Stimulated activated effector memory CD8-positive, alpha-beta T cell treated with anti-CD3 and anti-CD28 coated beads, Interleukin-12 subunit alpha, Interleukin-12 subunit beta, amount 100 ng/mL, for 72 hours (primary cell): ENCODE results near the gene SYNE2.
"Not testable (repeated sequence)": the region's sequence is repeated elsewhere in the genome, so short reads cannot be mapped to it uniquely, and the experiment has no call there.

Source experiments
- ATAC-seq: fragments of 150-1000 bp; cut with Tn5 transposase; 2 replicates; pipeline ENCODE4 v1.10.0; 2021
- DNase-seq, 2 donors: peaks; one replicate each; pipeline ENCODE4 v3.0.0; 2021 to 2022; ENCODE audit warnings: low spot score in 2 of 2
- H3K27ac Mint-ChIP-seq: one replicate; pipeline ENCODE4 v1.8.0; 2022; ENCODE audit warnings: mild to moderate bottlenecking, mixed read lengths
- H3K36me3 Mint-ChIP-seq: one replicate; pipeline ENCODE4 v1.8.0; 2022; ENCODE audit warnings: mild to moderate bottlenecking, mixed read lengths
- H3K4me1 Mint-ChIP-seq: one replicate; pipeline ENCODE4 v1.8.0; 2022; ENCODE audit warnings: mixed read lengths
- H3K4me3 Mint-ChIP-seq: one replicate; pipeline ENCODE4 v1.8.0; 2022; ENCODE audit warnings: mild to moderate bottlenecking, mixed read lengths
- H3K9me3 Mint-ChIP-seq: one replicate; pipeline ENCODE4 v1.8.0; 2022; ENCODE audit warnings: mixed read lengths

The SYNE2 gene

DNA sequence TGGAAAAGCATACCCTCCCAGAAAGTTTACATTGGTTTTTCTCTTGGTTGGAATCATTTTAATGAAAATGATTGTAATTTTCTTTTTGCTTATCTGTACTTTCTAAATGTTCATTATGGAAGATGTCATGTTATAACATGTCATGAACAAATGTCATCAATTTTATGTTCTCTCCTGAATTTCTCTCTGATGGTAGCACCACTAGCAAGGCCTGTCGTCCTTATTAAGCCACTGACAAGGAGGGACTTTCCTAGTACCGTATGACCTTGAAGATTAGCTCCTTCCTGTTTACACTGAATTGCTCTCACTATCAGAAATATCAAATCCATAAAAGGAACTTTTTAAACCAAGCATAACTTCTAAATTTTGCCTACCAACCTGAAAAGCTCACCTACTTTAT, 342.4 kb downstream of the SYNE2 start:
- Mint-ChIP-seq H3K4me3 (no peak overlapping the region), H3K27ac (peak overlapping the region; percentile 78)

DNA sequence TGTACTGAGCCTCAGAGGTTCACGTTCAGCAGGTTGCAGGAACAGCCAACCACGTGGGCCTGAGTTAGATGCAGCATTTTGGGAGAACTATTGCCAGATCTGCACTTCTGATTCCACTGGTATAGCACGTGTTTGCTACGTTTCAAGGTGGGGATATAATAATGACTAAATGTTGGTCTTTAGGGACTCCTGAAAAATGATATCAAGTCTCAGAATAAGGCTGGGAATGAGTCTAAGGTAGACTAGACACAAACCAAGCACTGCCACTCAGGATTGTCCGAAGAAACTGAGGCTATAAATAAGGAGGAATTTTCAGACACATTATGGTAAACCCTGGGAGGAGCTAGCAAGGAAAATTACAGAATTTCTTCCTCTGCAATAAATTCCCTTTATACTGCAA, 343.3 kb downstream of the SYNE2 start:
- Mint-ChIP-seq H3K9me3 (no peaks in the 10 kb centered on the region), H3K4me1 (peaks cover 29% of the 10 kb centered on the region), H3K4me3 (no peak overlapping the region), H3K36me3 (peaks cover 32% of the 10 kb centered on the region), H3K27ac (peak overlapping the region; percentile 78)
- ATAC-seq, result no peak
- DNase-seq, result no peak

More for the DNA sequence above, 342.4 kb downstream of the SYNE2 start:
- ATAC-seq (peak; percentile 55), DNase-seq (no peak)
- peaks cover 33% of the 10 kb centered on the region for H3K36me3 Mint-ChIP-seq
- H3K9me3 Mint-ChIP-seq, result no peaks in the 10 kb centered on the region
- H3K4me1 Mint-ChIP-seq, result peaks cover 30% of the 10 kb centered on the region

DNA sequence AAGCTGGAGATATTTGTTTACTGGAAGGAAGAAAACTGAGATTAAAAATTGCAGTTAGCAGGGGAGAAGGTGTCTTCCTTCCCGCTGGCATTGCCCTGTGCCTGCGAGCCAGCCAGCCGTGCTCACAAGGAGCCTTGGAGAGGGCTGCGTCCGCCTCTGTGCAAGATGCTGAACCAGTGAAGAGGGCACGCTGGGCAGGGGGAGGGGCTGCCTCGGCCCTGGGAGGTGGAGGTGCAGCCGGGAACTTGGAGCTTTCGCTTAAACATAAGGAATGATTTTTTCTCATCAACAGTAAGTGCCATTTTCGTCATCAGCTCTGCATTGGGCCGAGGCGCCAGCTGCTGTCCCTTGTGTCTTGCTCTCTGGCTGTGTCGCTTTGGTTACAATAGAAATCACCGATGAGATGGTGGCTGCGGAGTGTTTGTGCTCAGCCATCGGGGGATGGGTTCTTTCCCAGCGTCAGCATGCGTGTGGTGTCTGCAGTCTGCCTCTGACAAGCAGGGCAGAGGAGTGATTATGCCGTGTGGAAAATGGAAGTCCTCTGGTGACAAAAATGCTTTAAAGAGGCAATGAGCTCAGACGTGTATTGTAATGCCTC, 344.1 kb downstream of the SYNE2 start:
- no peak for DNase-seq
- no peak for ATAC-seq
- H3K4me3 Mint-ChIP-seq, result no peak overlapping the region
- peak overlapping the region; percentile 78 for H3K27ac Mint-ChIP-seq
- H3K4me1 Mint-ChIP-seq, result peaks cover 25% of the 10 kb centered on the region
- H3K9me3 Mint-ChIP-seq, result no peaks in the 10 kb centered on the region
- peaks cover 26% of the 10 kb centered on the region for H3K36me3 Mint-ChIP-seq

DNA sequence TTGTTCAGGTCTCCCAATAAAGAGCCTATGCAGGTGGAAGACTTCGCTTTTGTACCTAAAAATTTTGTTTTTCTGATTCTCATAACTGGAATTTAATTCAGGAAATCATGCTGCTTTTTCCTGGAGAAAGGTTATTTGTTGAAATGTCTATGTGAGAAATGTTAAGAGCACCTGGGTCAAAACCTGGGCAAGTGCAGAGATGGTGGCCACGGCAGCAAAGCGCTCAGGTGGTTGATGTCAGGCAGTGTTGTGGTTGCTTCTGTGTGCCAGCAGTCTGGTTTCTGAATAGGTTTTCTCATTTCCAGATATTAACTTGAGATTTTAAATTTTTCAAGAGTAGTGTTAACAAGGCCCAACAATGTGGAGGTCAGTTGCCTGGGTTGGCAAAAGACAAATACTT, 345.2 kb downstream of the SYNE2 start:
- peaks cover 25% of the 10 kb centered on the region for H3K4me1 Mint-ChIP-seq
- H3K4me3 Mint-ChIP-seq, result no peak overlapping the region
- H3K9me3 Mint-ChIP-seq, result no peaks in the 10 kb centered on the region
- H3K36me3 Mint-ChIP-seq, result peaks cover 33% of the 10 kb centered on the region
- no peak for DNase-seq
- H3K27ac Mint-ChIP-seq, result peak overlapping the region; percentile 78
- ATAC-seq, result no peak

DNA sequence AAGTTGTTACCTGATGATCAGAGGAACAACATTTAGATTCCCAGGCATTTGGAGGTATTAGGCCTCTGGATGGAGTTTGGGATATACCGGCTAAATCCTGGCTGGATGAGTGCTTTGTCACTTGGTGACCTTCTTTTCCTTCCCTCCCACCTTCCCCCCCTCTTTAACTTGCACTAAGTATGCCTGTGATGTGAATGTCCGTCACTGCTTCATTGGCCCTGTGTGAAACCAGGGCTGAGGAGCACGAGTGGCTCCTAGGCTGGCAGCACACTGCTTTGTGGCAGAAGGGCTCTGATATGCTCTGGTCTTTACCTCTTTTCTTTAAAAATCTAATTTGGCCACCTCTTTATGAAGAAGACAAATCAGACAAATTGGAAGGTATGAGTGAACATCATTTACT, 345.7 kb downstream of the SYNE2 start:
- Mint-ChIP-seq H3K36me3 (peaks cover 32% of the 10 kb centered on the region), H3K4me3 (no peak overlapping the region), H3K9me3 (no peaks in the 10 kb centered on the region), H3K27ac (peak overlapping the region; percentile 65), H3K4me1 (peaks cover 25% of the 10 kb centered on the region)
- DNase-seq (no peak), ATAC-seq (no peak)

DNA sequence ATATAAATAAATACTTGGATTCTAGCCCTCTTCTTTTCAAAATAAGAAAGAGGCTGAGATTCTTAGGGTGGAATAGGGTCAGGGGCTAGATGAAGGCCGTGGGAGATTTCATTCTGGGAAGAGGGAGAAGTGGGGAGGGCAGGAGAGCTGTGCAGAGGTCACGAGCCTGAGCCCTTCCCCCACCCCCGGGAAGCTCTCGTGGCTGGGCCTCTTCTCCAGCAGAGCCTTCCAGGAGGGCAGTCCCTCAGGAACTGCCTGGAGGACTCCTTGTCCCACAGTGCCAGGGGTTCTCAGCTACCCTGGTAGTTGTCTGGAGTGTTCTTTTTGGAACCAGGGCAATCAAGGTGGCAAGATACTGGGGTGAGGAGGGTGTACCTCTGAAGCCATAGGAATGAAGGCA, 347.4 kb downstream of the SYNE2 start:
- H3K4me3 Mint-ChIP-seq, result no peak overlapping the region
- H3K27ac Mint-ChIP-seq, result peak overlapping the region; percentile 47
- peaks cover 29% of the 10 kb centered on the region for H3K36me3 Mint-ChIP-seq

DNA sequence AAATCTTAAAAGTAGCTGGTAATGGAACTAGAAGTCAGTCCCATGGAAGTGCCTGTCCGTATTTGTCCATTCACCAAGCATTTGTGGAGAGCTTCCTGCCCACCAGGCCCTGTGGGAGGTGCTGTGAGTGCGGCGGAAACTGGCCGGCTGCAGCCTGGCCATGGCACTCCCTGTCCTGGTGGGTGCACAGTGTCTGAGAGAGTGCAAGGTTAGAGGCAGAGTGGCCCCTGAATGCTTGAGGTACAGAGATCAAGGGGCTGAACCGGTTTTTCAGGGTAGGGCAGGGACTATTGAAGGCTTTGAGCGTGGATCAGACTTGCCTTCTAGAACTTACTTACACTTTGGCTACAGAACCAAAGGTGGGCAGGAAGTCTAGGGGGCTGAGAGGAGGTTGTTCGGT, 348.5 kb downstream of the SYNE2 start:
- Mint-ChIP-seq H3K4me3 (no peak overlapping the region), H3K4me1 (peaks cover 5% of the 10 kb centered on the region), H3K27ac (peak overlapping the region; percentile 47), H3K36me3 (peaks cover 26% of the 10 kb centered on the region), H3K9me3 (no peaks in the 10 kb centered on the region)
- DNase-seq, result no peak
- ATAC-seq, result no peak

More for the DNA sequence above, 347.4 kb downstream of the SYNE2 start:
- DNase-seq (no peak), ATAC-seq (no peak)
- Mint-ChIP-seq H3K9me3 (no peaks in the 10 kb centered on the region), H3K4me1 (peaks cover 14% of the 10 kb centered on the region)

DNA sequence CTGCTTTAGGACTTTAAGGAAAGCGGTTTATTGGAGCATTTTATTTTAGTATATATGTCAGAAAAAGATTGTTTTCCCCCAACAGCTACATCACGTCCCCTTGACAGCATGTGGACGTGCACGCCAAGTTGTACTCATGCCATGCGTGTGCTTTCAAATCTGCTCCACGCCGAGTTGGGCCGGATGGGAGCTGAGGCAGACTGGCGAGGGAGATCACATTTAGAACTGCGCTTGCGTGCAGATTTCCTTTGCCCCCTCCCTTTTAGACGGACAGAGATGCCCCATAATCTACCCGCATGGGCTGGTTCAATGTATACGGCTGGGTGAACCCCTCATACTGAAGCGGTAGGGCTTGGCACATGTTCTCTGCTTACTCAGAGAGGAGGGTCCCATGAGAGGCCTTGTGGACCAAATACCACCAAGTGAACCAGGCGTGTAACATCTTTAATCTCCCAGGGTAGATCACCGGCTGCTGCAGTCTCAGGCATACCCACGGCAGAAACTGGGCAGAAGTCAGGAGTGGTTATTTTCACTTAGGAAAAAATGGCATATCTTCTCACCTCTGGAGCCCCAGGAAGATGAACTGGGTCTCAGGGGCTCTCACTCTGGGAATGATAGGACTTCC, 349.2 kb downstream of the SYNE2 start:
- ATAC-seq, result no peak
- H3K9me3 Mint-ChIP-seq, result no peaks in the 10 kb centered on the region
- peaks cover 24% of the 10 kb centered on the region for H3K36me3 Mint-ChIP-seq
- DNase-seq, result no peak
- H3K4me1 Mint-ChIP-seq, result peaks cover 3% of the 10 kb centered on the region
- H3K27ac Mint-ChIP-seq, result no peak overlapping the region
- no peak overlapping the region for H3K4me3 Mint-ChIP-seq

DNA sequence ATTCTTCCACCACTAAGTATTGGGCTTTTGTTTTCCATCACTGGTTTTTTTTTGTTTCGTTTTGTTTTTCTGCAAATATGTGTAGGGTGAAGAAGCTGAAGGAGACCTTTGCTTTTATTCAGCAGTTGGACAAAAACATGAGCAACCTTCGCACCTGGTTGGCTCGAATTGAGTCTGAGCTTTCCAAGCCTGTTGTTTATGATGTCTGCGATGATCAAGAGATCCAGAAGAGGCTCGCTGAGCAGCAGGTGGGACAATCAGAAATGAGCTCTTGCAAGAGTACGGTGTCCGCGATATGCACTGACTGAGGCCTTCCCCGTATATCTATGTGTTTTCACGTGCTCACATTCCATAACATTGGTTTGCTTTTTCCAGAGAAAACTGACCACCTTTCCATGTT, 349.9 kb downstream of the SYNE2 start:
- no peak overlapping the region for H3K27ac Mint-ChIP-seq
- DNase-seq (no peak), ATAC-seq (no peak)
- peaks cover 23% of the 10 kb centered on the region for H3K36me3 Mint-ChIP-seq
- H3K9me3 Mint-ChIP-seq, result no peaks in the 10 kb centered on the region
- H3K4me1 Mint-ChIP-seq, result no peaks in the 10 kb centered on the region
- H3K4me3 Mint-ChIP-seq, result no peak overlapping the region

DNA sequence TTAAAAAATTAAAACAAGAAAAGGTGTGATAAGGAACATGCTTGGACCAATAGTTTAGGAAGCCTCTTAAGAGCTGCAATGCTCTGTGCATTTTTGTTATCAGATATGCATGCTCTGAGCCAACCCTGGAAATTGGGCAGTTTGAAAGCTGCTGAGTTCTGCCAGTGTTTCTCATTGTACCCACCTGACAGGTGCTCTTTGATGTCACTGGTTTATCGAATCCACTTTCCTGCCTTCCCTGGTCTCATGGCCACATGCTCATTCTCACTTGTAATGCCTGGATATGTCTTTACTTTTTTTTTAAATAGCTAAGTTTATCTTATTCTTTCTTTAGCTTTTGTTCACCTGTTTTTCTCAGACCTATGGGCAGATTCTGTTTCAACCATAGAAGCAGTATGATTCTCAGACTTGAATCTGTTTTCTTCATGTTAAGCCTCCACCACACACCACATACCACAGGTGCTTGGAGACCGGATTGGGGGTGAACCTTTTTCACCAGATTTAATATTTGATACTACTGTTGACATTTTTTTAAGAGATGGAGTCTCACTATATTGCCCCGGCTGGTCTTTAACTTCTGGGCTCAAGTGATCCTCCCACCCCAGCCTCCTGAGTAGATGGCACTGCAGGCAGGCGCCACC, 350.7 kb downstream of the SYNE2 start:
- no peak for DNase-seq
- H3K4me1 Mint-ChIP-seq, result no peaks in the 10 kb centered on the region
- no peak overlapping the region for H3K4me3 Mint-ChIP-seq
- peaks cover 26% of the 10 kb centered on the region for H3K36me3 Mint-ChIP-seq
- peak overlapping the region; percentile 34 for H3K27ac Mint-ChIP-seq
- no peak for ATAC-seq
- H3K9me3 Mint-ChIP-seq, result no peaks in the 10 kb centered on the region

DNA sequence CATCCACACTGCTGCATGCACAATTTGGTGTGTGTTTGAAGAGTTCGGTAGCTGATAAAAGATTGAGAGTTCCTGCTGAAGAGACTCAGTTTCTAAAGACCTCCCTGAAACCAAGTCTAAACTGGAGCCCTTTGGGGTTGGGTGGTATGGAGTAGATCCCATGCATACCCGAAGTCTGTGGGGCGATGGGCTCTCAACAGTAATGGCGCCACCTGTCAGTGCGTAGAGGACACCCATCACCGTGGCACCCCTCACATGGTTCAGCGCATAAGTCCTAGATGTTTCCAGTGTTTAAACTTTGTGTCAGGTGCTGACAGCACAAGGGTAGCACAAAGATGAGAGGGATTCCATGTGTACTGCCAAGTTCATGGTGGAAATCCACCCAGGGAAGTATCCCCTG, 355.5 kb downstream of the SYNE2 start:
- Mint-ChIP-seq H3K36me3 (peaks cover 54% of the 10 kb centered on the region), H3K27ac (no peak overlapping the region), H3K4me3 (no peak overlapping the region), H3K9me3 (no peaks in the 10 kb centered on the region), H3K4me1 (no peaks in the 10 kb centered on the region)
- no peak for ATAC-seq
- no peak for DNase-seq

DNA sequence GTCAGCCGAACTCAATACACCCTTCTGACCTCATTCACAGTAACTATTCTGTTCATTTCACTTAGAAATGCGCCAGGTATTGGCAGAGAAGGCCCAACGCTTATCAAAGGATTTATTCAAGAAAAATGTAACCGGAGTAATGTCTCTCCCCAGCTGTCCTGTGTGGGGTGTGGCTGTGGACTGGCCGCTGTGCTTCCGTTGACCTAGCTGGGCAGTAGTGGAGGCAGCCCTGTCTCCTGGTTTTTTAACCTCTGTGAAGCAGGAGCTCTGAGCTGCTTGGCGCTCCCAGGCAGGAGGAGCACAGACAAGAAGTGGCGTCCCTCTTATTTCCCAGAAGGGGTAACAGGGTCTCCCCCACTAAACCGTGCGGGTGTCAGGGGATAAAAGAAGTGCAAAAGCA, 356.2 kb downstream of the SYNE2 start:
- no peak overlapping the region for H3K4me3 Mint-ChIP-seq
- no peaks in the 10 kb centered on the region for H3K4me1 Mint-ChIP-seq
- peak overlapping the region; percentile 60 for H3K27ac Mint-ChIP-seq
- H3K9me3 Mint-ChIP-seq, result no peaks in the 10 kb centered on the region
- DNase-seq (no peak), ATAC-seq (no peak)
- H3K36me3 Mint-ChIP-seq, result peaks cover 61% of the 10 kb centered on the region

DNA sequence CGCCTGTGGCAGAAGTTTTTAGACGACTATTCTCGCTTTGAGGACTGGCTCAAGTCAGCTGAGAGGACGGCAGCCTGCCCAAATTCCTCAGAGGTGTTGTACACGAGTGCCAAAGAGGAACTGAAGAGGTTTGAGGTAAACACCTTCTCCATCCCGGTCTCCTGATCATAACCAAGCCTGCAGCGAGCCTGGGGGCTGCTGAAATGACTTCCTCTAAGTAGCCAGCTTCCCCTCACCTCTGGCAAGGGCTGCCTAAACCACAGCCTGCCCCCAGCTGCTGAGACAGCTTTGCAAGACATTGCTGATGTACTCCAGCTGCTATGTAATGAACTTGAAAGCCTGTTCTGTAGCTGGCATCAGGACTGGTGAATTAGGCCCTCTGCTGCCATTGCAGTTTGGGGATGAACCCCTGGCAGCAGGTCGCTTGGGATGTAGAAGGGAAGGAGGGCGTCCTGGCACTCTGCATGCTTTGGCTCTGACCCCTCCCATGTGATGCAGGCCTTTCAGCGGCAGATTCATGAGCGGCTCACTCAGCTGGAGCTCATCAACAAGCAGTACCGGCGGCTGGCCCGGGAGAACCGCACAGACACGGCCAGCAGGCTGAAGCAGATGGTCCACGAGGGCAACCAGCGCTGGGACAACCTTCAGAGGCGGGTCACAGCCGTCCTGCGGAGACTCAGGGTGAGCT, 356.8 kb downstream of the SYNE2 start:
- H3K4me1 Mint-ChIP-seq, result no peaks in the 10 kb centered on the region
- H3K36me3 Mint-ChIP-seq, result peaks cover 67% of the 10 kb centered on the region
- H3K4me3 Mint-ChIP-seq, result no peak overlapping the region
- peak overlapping the region; percentile 60 for H3K27ac Mint-ChIP-seq
- DNase-seq, result no peak
- no peaks in the 10 kb centered on the region for H3K9me3 Mint-ChIP-seq
- no peak for ATAC-seq

DNA sequence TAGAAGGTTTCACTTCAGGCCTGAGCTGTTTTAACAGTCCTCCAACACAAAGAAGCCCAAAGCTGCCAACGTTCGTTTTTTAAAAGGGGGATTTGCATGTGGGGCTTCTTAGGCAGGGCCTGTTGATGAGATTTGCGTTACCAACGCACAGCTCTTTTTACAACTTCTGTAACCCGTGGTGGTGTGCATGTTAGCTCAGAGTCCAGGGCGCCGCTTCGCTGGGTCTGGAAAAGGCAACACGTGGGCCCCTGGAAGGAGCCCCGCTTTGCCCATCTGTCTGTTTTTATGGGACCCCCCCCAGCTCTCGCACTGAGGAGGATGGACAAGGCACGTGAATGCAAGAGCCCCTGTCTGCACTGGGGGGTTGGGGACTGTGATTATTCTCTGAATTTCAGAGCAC, 357.4 kb downstream of the SYNE2 start:
- H3K9me3 Mint-ChIP-seq, result no peaks in the 10 kb centered on the region
- DNase-seq (no peak), ATAC-seq (no peak)
- H3K4me1 Mint-ChIP-seq, result no peaks in the 10 kb centered on the region
- H3K4me3 Mint-ChIP-seq, result no peak overlapping the region
- H3K36me3 Mint-ChIP-seq, result peaks cover 73% of the 10 kb centered on the region
- H3K27ac Mint-ChIP-seq, result peak overlapping the region; percentile 60

DNA sequence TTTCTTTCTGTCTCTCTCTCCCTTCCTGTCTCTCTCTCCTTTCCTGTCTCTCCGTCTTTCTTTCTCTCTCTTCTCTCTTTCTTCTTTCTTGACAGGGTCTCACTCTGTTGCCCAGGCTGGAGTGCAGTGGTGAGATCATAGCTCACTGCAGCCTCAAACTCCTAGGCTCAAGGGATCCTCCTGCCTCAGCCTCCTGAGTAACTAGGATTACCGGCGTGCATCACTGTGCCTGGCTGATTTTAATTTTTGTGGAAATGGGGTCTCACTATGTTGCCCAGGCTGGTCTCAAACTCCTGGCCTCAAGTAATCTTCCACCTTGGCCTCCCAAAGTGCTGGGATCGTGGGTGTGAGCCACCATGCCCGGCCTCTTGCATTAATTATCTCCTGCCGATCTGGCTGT, 358.1 kb downstream of the SYNE2 start:
- Mint-ChIP-seq H3K27ac (peak overlapping the region; percentile 58), H3K36me3 (peaks cover 80% of the 10 kb centered on the region)
- DNase-seq, H3K4me1 Mint-ChIP-seq, H3K9me3 Mint-ChIP-seq, H3K4me3 Mint-ChIP-seq, ATAC-seq: not testable (repeated sequence)

DNA sequence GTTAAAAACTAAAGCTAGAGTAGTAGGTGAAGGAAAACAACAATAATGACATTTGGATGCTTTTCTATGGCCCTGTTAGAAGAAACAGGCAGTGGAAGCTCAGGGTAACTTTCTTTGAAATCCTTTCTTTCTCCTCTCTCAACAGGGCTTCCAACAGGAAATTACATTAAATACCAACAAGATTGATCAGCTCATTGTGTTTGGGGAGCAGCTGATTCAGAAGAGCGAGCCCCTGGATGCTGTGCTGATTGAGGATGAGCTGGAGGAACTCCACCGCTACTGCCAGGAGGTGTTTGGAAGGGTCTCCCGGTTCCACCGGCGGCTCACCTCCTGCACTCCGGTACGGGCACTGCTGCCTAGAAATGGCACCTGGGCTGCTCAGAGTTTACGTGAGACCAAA, 359.9 kb downstream of the SYNE2 start:
- no peak for ATAC-seq
- no peak for DNase-seq
- H3K4me3 Mint-ChIP-seq, result no peak overlapping the region
- no peaks in the 10 kb centered on the region for H3K4me1 Mint-ChIP-seq
- H3K36me3 Mint-ChIP-seq, result peaks cover 96% of the 10 kb centered on the region
- no peaks in the 10 kb centered on the region for H3K9me3 Mint-ChIP-seq
- peak overlapping the region; percentile 15 for H3K27ac Mint-ChIP-seq
